Panc1 (cell line): Measurements from ENCODE around the gene TNFAIP6.

Source experiments
- POLR2AphosphoS5 ChIP-seq: IDR thresholded peaks from 2 replicates; pipeline ENCODE4 v1.6.1; 2012; ENCODE audit warnings: mild to moderate bottlenecking, low read depth, low read length, moderate library complexity
- TF ChIP-seq, protein P1 (sequence below): fragments of 450-650 bp; IDR thresholded peaks from 2 replicates; pipeline ENCODE4 v1.5.1; 2017; ENCODE audit warnings: mild to moderate bottlenecking
- TF ChIP-seq, protein P2 (sequence below), 2 experiments: IDR thresholded peaks; 2 replicates each; pipeline ENCODE4 v1.6.1; 2011 to 2012; ENCODE audit warnings: low read depth in 2 of 2, control low read depth in 1 of 2, low read length in 1 of 2, mild to moderate bottlenecking in 1 of 2, moderate library complexity in 1 of 2; ENCODE audit not compliant: insufficient read depth in 1 of 2

DNA sequence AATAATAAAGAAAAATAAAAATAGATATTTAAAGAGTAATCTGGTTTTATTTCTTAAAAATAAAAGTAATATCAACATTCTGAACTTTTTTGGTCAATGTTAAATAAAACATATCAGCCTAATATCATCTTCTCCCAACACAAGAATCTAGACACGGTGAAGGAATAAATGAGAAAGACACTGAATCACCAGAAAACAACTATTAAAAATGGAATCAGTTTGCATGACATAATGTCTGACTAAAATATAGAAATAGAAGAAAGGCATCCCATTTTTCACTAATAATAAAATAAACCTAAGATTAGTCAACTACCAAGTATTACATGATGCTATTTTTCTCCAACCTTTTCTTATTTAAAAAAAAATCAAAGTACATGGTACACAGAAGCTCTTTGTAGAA lies 30.8 kb upstream of the TNFAIP6 start:
- TF ChIP-seq, protein P1, sequence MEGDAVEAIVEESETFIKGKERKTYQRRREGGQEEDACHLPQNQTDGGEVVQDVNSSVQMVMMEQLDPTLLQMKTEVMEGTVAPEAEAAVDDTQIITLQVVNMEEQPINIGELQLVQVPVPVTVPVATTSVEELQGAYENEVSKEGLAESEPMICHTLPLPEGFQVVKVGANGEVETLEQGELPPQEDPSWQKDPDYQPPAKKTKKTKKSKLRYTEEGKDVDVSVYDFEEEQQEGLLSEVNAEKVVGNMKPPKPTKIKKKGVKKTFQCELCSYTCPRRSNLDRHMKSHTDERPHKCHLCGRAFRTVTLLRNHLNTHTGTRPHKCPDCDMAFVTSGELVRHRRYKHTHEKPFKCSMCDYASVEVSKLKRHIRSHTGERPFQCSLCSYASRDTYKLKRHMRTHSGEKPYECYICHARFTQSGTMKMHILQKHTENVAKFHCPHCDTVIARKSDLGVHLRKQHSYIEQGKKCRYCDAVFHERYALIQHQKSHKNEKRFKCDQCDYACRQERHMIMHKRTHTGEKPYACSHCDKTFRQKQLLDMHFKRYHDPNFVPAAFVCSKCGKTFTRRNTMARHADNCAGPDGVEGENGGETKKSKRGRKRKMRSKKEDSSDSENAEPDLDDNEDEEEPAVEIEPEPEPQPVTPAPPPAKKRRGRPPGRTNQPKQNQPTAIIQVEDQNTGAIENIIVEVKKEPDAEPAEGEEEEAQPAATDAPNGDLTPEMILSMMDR = no peak
- no peak for TF ChIP-seq POLR2AphosphoS5
- TF ChIP-seq, protein P2, sequence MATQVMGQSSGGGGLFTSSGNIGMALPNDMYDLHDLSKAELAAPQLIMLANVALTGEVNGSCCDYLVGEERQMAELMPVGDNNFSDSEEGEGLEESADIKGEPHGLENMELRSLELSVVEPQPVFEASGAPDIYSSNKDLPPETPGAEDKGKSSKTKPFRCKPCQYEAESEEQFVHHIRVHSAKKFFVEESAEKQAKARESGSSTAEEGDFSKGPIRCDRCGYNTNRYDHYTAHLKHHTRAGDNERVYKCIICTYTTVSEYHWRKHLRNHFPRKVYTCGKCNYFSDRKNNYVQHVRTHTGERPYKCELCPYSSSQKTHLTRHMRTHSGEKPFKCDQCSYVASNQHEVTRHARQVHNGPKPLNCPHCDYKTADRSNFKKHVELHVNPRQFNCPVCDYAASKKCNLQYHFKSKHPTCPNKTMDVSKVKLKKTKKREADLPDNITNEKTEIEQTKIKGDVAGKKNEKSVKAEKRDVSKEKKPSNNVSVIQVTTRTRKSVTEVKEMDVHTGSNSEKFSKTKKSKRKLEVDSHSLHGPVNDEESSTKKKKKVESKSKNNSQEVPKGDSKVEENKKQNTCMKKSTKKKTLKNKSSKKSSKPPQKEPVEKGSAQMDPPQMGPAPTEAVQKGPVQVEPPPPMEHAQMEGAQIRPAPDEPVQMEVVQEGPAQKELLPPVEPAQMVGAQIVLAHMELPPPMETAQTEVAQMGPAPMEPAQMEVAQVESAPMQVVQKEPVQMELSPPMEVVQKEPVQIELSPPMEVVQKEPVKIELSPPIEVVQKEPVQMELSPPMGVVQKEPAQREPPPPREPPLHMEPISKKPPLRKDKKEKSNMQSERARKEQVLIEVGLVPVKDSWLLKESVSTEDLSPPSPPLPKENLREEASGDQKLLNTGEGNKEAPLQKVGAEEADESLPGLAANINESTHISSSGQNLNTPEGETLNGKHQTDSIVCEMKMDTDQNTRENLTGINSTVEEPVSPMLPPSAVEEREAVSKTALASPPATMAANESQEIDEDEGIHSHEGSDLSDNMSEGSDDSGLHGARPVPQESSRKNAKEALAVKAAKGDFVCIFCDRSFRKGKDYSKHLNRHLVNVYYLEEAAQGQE (IDR thresholded peaks at IDR 0.05; ENCODE audit: insufficient read depth in 1 of 2, low read depth in 2 of 2, low read length in 1 of 2) = no peak
